Transverse colon (tissue), 3 donors: Measurements from ENCODE around the gene DYNC1LI2.
A peak's percentile ranks its signal among the peaks of the same experiment; 100 is the strongest.

Experiments used
- CTCF ChIP-seq, 5 experiments: fragments of 200-600 bp in 3 of 5; fragments of 450-650 bp in 2 of 5; sonication (generic) in 3 of 5; IDR thresholded peaks; 1 replicate in 2 of 5; 2 replicates in 3 of 5; pipeline ENCODE4 v1.5.1; 2016 to 2017; ENCODE audit warnings: antibody characterized with exemption in 5 of 5, inconsistent platforms in 3 of 5, mild to moderate bottlenecking in 2 of 5, moderate library complexity in 1 of 5
- EP300 ChIP-seq: sonication (generic); formaldehyde crosslinking; IDR thresholded peaks from one replicate; pipeline ENCODE4 v1.6.1; 2017; ENCODE audit warnings: antibody characterized with exemption, low read depth

- peak in 1 of 5 experiments; percentile 21 for TF ChIP-seq CTCF (IDR thresholded peaks at IDR 0.05)
- no peak for TF ChIP-seq EP300
Measured at GRCh38 chr16:66696669-66697630, 54.5 kb downstream of the DYNC1LI2 start, which contains the start of gene CMTM4.
